RWPE1 (cell line): ENCODE measurements around the gene MRC2.
"Not testable (repeated sequence)": the region's sequence is repeated elsewhere in the genome, so short reads cannot be mapped to it uniquely, and the experiment has no call there.

Source experiments
- CTCF ChIA-PET: fragments of 350-600 bp; sonication (Branson Sonifier 250); formaldehyde crosslinking; extraction: SDS; loops from one replicate; lab custom pipeline; 2021; lab: Yijun Ruan, JAX
- POLR2A ChIA-PET: fragments of 400-600 bp; formaldehyde crosslinking; extraction: SDS; loops from one replicate; lab custom pipeline; 2020; ENCODE audit warnings: antibody characterized with exemption; ENCODE audit not compliant: low non-redundant PET; lab: Yijun Ruan, JAX
- DNase-seq: peaks from one replicate; pipeline ENCODE4 v3.0.0; 2012; ENCODE audit warnings: low spot score
- H3K27ac ChIP-seq: fragments of 450-650 bp; 2 replicates; pipeline ENCODE4 v1.5.1; 2017
- TF ChIP-seq, protein P1 (sequence below): fragments of 450-650 bp; conservative IDR thresholded peaks from 2 replicates; pipeline ENCODE4 v1.5.1; 2017; ENCODE audit warnings: low read depth, mild to moderate bottlenecking

The MRC2 gene

DNA sequence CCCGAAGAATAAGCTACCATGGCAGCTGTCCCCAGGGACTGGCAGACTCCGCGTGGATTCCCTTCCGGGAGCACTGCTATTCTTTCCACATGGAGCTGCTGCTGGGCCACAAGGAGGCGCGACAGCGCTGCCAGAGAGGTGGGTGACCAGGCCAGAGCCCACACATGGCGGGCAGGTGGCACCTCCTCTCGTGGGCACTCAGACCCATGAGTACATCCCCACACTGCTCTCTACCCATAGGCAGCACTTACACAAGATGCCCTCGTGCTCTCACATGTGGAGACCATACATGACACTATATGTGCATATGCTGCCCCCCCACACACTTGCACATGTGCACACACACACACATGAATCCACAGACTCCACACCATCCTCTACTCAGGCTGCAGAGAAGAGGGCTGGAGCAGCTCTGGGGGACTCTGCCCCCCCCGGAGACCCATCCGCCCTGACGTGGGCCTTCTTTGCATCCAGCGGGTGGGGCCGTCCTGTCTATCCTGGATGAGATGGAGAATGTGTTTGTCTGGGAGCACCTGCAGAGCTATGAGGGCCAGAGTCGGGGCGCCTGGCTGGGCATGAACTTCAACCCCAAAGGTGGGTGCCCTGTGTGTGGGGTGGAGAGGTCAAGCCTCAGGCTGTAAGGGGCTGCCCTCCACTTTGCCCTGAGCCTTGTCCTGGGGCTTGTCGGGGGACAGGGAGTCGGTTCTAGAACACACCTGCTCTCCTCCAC lies 62.9 kb downstream of the MRC2 start:
- DNase-seq = no peak
- 0 out of 2 replicates have a peak overlapping the region, but pooled peaks have one; percentile 0 for H3K27ac ChIP-seq
- TF ChIP-seq, protein P1, sequence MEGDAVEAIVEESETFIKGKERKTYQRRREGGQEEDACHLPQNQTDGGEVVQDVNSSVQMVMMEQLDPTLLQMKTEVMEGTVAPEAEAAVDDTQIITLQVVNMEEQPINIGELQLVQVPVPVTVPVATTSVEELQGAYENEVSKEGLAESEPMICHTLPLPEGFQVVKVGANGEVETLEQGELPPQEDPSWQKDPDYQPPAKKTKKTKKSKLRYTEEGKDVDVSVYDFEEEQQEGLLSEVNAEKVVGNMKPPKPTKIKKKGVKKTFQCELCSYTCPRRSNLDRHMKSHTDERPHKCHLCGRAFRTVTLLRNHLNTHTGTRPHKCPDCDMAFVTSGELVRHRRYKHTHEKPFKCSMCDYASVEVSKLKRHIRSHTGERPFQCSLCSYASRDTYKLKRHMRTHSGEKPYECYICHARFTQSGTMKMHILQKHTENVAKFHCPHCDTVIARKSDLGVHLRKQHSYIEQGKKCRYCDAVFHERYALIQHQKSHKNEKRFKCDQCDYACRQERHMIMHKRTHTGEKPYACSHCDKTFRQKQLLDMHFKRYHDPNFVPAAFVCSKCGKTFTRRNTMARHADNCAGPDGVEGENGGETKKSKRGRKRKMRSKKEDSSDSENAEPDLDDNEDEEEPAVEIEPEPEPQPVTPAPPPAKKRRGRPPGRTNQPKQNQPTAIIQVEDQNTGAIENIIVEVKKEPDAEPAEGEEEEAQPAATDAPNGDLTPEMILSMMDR = no peak
- POLR2A ChIA-PET = no interaction called here
- CTCF ChIA-PET = no interaction called here

DNA sequence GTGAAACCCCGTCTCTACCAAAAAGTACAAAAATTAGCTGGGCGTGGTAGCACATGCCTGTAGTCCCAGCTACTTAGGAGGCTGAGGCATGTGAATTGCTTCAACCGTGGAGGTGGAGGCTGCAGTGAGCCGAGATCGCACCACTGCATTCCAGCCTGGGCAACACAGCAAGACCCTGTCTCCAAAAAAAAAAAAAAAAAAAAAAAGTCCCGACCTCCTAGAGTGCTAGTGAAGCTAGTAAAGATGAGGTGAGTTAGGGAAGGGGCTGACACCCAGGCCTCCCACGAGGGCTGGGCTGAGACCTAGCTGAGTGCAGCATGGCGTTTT lies 64.1 kb downstream of the MRC2 start:
- DNase-seq, POLR2A ChIA-PET, H3K27ac ChIP-seq: not testable (repeated sequence)
- CTCF ChIA-PET = interaction anchor here (0.9 kb wide), 1 partner anchor 19 kb away, joined by 6 read pairs; no protein-coding TSS in a partner anchor

DNA sequence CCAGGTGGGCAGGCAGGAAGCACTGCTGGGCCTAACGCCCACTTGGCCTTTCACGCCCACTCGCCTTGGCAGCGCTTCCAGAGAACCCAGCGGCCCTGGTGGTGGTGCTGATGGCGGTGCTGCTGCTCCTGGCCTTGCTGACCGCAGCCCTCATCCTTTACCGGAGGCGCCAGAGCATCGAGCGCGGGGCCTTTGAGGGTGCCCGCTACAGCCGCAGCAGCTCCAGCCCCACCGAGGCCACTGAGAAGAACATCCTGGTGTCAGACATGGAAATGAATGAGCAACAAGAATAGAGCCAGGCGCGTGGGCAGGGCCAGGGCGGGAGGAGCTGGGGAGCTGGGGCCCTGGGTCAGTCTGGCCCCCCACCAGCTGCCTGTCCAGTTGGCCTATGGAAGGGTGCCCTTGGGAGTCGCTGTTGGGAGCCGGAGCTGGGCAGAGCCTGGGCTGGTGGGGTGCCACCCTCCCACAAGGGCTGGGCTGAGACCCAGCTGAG lies 64.7 kb downstream of the MRC2 start:
- ChIA-PET CTCF (interaction anchor here (0.6 to 0.9 kb wide), 3 partner anchors 20 to 266 kb away, joined by 4 to 6 read pairs (median 6); no protein-coding TSS in a partner anchor), POLR2A (no interaction called here)
- no peak overlapping the region for H3K27ac ChIP-seq
- TF ChIP-seq, protein P1 = no peak
- DNase-seq = no peak

DNA sequence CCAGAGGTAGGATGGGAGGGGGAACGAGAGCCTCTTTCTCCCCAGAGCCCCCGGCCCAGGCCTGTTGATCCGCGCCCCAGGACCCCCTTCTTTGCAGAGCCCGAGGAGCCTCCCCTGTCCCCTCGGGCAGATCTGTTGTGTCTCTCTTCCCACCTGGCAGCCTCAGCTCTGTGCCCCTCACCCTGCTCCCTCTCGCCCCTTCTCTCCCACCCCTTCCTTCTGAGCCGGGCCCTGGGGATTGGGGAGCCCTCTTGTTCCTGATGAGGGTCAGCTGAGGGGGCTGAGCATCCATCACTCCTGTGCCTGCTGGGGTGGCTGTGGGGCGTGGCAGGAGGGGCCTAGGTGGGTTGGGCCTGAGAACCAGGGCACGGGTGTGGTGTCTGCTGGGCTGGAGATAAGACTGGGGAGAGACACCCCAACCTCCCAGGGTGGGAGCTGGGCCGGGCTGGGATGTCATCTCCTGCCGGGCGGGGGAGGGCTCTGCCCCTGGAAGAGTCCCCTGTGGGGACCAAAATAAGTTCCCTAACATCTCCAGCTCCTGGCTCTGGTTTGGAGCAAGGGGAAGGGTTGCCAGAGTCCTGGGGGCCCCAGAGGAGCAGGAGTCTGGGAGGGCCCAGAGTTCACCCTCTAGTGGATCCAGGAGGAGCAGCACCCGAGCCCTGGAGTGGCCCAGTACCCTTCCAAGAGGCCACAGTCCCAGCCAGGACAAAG lies 65.4 kb downstream of the MRC2 start:
- DNase-seq = no peak
- POLR2A ChIA-PET = no interaction called here

DNA sequence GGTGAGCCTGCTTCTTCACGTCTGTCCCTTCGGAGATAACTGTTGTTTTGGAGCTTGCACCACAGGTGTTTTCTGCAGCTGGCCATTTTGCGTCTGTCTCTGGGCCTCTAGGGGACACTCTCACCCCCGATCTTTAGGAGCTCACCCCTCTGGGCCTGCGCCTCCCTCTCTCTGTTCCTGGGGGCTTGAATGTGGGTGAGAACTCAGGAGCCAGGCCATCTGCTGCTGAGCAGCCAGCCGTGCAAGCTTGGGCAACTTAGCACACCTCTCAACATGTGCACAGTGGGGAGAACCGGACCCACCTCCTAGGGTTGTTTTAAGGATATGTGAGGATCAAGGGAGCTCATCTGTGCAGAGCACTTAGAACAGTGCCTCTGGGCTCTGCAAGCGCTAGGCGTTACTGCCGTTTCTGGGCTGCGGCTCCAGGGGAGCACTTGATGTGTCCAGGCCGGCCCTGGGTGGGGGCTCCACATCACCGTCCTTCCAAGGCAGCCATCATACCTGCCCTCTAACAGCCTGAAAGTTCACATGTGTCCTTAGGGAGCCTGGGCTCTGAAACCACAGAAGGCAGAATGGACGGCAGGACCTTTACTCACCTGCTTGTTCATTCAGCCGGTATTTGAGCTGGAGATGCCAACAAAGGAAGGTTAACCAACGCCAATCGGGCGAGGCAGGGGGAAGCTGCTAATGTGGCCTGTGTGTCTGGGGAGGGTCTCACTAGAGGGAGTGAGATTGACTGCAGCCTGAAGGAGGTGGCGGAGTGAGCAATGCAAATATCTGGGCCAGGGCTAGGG lies 66.3 kb downstream of the MRC2 start:
- ChIA-PET CTCF (interaction anchor here (0.7 to 1.5 kb wide), 3 partner anchors 10 to 78 kb away, joined by 3 to 7 read pairs (median 4); no protein-coding TSS in a partner anchor), POLR2A (no interaction called here)
- TF ChIP-seq, protein P1 = no peak
- no peak for DNase-seq
- peak overlapping the region; percentile 27 for H3K27ac ChIP-seq

More for the DNA sequence above, 65.4 kb downstream of the MRC2 start:
- CTCF ChIA-PET = interaction anchor here (0.6 to 1.5 kb wide), 5 partner anchors 11 to 713 kb away, joined by 4 to 7 read pairs (median 6); no protein-coding TSS in a partner anchor
- TF ChIP-seq, protein P1 = peak; percentile 46
- peak overlapping the region; percentile 27; the same call in 1 of the 2 replicates for H3K27ac ChIP-seq

DNA sequence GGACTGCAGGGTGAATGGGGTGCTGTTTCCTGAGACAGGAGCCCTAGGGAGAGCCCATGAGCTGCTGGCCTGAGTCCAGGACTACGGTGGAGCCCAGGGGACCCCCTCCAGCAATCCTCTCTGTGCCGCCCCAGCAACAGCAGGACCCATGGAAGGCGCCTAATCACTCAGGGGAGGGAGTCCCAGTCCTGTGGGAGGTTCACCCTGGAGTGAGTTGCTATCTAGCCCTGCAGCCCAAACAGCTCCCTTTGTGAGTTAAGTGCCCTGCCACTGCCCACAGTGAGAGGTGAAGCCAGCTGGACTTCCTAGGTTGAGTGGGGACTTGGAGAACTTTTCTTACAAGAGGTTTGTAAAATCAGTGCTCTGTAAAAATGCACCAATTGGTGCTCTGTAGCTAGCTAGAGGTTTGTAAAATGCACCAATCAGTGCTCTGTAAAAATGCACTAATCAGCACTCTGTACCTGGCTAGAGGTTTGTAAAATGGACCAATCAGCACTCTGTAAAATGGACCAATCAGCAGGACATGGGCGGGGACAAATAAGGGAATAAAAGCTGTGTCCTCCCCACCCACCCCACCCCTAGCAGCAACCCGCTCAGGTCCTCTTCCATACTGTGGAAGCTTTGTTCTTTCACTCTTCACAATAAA lies 67.7 kb downstream of the MRC2 start:
- CTCF ChIA-PET, DNase-seq, H3K27ac ChIP-seq, POLR2A ChIA-PET: not testable (repeated sequence)
